Measurements from ENCODE around the gene CACNA2D3. TPM values are rescaled to one million over a fixed set of nuclear protein-coding genes. Genes with fewer than 3 reads are reported as not detected.

CACNA2D3 gene
- total RNA-seq, 1 donor from 2014 or later = 21.2 TPM

DNA sequence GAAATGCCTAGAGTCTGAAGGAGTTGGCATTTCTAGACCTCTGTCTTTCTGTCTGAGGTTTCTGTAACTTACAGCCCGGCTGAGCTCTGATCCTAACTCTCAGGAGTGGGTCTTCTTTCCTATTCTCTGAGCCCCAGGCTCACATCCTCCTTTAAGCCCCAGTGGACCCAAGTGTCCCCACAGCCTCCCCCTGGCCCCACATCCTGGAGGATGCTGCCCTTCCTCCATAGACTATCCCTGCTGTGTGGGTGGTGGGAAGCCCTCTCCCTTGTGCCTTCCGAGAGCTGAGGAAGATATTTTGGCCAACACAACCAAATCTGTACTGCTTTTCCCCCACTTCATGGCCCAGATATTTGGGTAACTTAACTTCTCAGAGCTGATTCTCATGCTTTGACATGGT is 654.2 kb downstream of the CACNA2D3 start:
- H3K9me3 ChIP-seq (replicated peaks) = no peaks in the 10 kb centered on the region
- TF ChIP-seq, protein P1, sequence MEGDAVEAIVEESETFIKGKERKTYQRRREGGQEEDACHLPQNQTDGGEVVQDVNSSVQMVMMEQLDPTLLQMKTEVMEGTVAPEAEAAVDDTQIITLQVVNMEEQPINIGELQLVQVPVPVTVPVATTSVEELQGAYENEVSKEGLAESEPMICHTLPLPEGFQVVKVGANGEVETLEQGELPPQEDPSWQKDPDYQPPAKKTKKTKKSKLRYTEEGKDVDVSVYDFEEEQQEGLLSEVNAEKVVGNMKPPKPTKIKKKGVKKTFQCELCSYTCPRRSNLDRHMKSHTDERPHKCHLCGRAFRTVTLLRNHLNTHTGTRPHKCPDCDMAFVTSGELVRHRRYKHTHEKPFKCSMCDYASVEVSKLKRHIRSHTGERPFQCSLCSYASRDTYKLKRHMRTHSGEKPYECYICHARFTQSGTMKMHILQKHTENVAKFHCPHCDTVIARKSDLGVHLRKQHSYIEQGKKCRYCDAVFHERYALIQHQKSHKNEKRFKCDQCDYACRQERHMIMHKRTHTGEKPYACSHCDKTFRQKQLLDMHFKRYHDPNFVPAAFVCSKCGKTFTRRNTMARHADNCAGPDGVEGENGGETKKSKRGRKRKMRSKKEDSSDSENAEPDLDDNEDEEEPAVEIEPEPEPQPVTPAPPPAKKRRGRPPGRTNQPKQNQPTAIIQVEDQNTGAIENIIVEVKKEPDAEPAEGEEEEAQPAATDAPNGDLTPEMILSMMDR (IDR thresholded peaks at IDR 0.05; ENCODE audit: borderline replicate concordance) = no peak
- no peak overlapping the region for H3K4me3 ChIP-seq
- H3K27ac ChIP-seq (replicated peaks) = no peak overlapping the region
- intact Hi-C loops (cut with micrococcal nuclease) = no loop called here
- no peaks in the 10 kb centered on the region for H3K27me3 ChIP-seq (ENCODE audit: low read depth)
- no peak for DNase-seq
- no peaks in the 10 kb centered on the region for H3K36me3 ChIP-seq
- H3K4me1 ChIP-seq = no peaks in the 10 kb centered on the region

DNA sequence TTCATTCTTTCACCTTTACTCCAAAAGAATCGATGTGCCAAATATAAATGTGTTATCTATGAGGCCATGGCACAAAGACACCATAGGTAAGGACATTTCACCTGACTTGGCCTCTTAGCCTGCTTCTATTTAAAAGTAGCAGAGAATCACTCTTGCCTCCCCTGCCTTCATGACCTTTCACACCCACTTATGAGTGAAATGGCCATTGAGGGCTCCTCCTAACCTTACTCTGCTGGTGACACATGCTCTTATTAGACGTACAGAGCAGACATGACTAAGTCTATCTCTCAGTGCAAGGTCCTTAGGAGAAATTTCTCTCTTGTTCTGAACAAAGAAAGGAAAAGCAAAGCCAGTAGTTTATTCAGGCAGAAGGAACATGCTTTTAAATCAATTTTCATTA is 654.8 kb downstream of the CACNA2D3 start:
- H3K27ac ChIP-seq (replicated peaks) = no peak overlapping the region
- no peaks in the 10 kb centered on the region for H3K9me3 ChIP-seq (replicated peaks)
- no peaks in the 10 kb centered on the region for H3K4me1 ChIP-seq
- no peak for DNase-seq
- no peaks in the 10 kb centered on the region for H3K27me3 ChIP-seq (ENCODE audit: low read depth)
- intact Hi-C loops (cut with micrococcal nuclease) = no loop called here
- no peaks in the 10 kb centered on the region for H3K36me3 ChIP-seq
- H3K4me3 ChIP-seq = no peak overlapping the region
- TF ChIP-seq, protein P1 (IDR thresholded peaks at IDR 0.05; ENCODE audit: borderline replicate concordance) = no peak

DNA sequence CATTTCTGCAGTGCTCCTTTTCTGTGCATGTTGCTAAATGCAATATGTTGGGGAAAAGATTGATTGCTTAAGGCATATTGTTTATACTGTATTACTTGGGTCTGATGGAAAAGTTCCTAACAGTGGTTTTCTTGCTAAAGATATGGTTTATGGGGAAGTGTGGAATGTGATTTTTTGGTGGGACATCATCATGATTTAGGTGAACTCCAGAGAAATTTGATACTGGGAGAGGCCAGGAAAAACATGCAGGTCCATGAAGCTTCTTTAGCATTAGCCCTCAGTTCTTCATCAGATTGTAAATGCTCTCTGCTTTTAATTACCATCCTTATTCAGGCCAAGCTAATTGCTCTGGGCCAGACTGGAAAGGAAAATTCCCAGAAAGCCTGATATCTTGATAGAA is 658.0 kb downstream of the CACNA2D3 start:
- TF ChIP-seq, protein P1 (IDR thresholded peaks at IDR 0.05; ENCODE audit: borderline replicate concordance) = no peak
- intact Hi-C loops (cut with micrococcal nuclease) = no loop called here

DNA sequence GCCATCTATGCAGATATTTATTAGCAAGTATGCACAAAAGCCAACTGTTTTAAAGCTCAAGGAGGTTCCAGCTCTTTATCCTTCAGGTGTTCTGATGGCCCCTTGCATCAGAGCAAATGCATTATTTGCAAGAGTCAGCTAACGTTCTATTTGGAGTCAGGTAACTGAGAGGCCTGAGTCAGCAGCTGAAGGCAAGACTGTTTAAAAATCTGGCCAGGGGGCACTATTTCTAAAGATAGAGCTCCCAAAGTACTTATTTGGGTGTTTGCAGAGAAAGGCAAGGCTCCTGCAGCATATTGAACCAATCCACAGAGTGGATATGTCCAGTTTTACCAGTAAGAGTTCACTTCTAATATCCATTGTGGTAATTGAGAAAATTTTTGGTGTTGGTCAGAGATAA is 659.4 kb downstream of the CACNA2D3 start:
- intact Hi-C loops (cut with micrococcal nuclease) = no loop called here
- Histone ChIP-seq H3K9me3 (replicated peaks) (peaks cover under 1% of the 10 kb centered on the region), H3K4me3 (no peak overlapping the region), H3K4me1 (no peaks in the 10 kb centered on the region), H3K27ac (replicated peaks) (no peak overlapping the region), H3K27me3 (ENCODE audit: low read depth) (no peaks in the 10 kb centered on the region), H3K36me3 (no peaks in the 10 kb centered on the region)
- no peak for DNase-seq
- TF ChIP-seq, protein P1 (IDR thresholded peaks at IDR 0.05; ENCODE audit: borderline replicate concordance) = no peak

More for the DNA sequence above, 658.0 kb downstream of the CACNA2D3 start:
- no peak for DNase-seq
- H3K36me3 ChIP-seq = no peaks in the 10 kb centered on the region
- H3K27ac ChIP-seq (replicated peaks) = no peak overlapping the region
- no peak overlapping the region for H3K4me3 ChIP-seq
- no peaks in the 10 kb centered on the region for H3K27me3 ChIP-seq (ENCODE audit: low read depth)
- H3K4me1 ChIP-seq = no peaks in the 10 kb centered on the region
- no peaks in the 10 kb centered on the region for H3K9me3 ChIP-seq (replicated peaks)

DNA sequence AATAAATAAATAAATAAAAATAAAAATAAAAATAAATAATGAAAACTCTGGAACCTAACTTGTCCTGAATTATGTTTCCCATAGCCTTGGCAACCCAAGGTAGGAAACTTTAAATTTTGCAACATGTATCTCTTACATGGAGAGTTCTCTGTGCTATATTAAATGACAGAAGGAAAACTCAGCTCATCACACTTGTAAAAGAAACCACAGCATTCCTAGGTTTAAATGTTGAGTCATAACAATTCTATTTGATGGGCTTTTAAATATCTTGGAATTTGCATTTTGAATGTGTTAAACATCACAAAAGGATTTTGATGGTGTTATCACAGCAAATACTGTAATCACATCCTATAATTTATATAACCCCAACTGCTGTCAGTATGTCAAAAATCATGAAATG is 661.3 kb downstream of the CACNA2D3 start:
- Histone ChIP-seq H3K9me3 (replicated peaks) (peaks cover 12% of the 10 kb centered on the region), H3K4me1 (no peaks in the 10 kb centered on the region), H3K27me3 (ENCODE audit: low read depth) (no peaks in the 10 kb centered on the region), H3K36me3 (no peaks in the 10 kb centered on the region), H3K27ac (replicated peaks) (no peak overlapping the region), H3K4me3 (no peak overlapping the region)
- DNase-seq = no peak
- intact Hi-C loops (cut with micrococcal nuclease) = no loop called here
- TF ChIP-seq, protein P1 (IDR thresholded peaks at IDR 0.05; ENCODE audit: borderline replicate concordance) = no peak

DNA sequence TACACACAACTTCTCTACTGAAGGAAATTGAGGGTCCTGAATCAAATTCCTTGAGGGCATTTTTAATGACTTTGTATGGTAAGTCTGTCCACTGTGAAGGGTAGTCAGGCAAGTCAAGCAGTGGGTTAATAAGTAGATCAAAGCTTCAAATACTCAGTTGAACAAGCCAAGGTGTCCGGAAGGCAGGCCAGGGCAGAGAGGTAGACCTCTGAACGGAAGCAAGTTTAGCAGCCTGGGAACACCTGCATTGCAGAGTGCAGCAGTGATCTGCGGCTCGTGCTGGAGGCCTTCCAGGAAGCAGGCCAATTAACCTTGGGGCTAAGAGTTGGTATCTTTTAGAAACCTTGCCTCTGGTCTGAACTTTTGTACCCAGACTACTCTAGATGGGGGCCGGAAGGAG is 661.7 kb downstream of the CACNA2D3 start:
- Histone ChIP-seq H3K9me3 (replicated peaks) (peaks cover 12% of the 10 kb centered on the region), H3K4me1 (no peaks in the 10 kb centered on the region), H3K27ac (replicated peaks) (no peak overlapping the region), H3K27me3 (ENCODE audit: low read depth) (no peaks in the 10 kb centered on the region), H3K4me3 (no peak overlapping the region), H3K36me3 (no peaks in the 10 kb centered on the region)
- intact Hi-C loops (cut with micrococcal nuclease) = no loop called here
- TF ChIP-seq, protein P1 (IDR thresholded peaks at IDR 0.05; ENCODE audit: borderline replicate concordance) = no peak
- no peak for DNase-seq
